Cardiac fibroblast (primary cell): ENCODE measurements around the gene NCK2.

Experiments used
- DNase-seq, 2 donors: peaks; one replicate each; pipeline versions ENCODE4 v3.0.0 to v3.0.0-alpha.2; 2010; ENCODE audit warnings: low read depth in 2 of 2
- H3K4me3 ChIP-seq, 2 donors: replicated peaks in 1 of 2; 1 replicate in 1 of 2; 2 replicates in 1 of 2; pipeline ENCODE4 v1.5.1; 2011; ENCODE audit warnings: low read depth in 2 of 2, low read length in 2 of 2, mild to moderate bottlenecking in 2 of 2, moderate library complexity in 1 of 2
- TF ChIP-seq, protein P1 (sequence below): IDR thresholded peaks from one replicate; pipeline ENCODE4 v1.5.1; 2011; ENCODE audit warnings: low read depth, mild to moderate bottlenecking, low read length, inconsistent platforms

The NCK2 gene

GRCh38 chr2:105839793-105840192 is 95.1 kb downstream of the NCK2 start:
- no peak for DNase-seq
- TF ChIP-seq, protein P1, sequence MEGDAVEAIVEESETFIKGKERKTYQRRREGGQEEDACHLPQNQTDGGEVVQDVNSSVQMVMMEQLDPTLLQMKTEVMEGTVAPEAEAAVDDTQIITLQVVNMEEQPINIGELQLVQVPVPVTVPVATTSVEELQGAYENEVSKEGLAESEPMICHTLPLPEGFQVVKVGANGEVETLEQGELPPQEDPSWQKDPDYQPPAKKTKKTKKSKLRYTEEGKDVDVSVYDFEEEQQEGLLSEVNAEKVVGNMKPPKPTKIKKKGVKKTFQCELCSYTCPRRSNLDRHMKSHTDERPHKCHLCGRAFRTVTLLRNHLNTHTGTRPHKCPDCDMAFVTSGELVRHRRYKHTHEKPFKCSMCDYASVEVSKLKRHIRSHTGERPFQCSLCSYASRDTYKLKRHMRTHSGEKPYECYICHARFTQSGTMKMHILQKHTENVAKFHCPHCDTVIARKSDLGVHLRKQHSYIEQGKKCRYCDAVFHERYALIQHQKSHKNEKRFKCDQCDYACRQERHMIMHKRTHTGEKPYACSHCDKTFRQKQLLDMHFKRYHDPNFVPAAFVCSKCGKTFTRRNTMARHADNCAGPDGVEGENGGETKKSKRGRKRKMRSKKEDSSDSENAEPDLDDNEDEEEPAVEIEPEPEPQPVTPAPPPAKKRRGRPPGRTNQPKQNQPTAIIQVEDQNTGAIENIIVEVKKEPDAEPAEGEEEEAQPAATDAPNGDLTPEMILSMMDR = no peak
- no peak overlapping the region for H3K4me3 ChIP-seq

- DNase-seq = no peak
- TF ChIP-seq, protein P1 = no peak
- no peak overlapping the region for H3K4me3 ChIP-seq
Measured at GRCh38 chr2:105840933-105841332, 96.2 kb downstream of the NCK2 start.

- H3K4me3 ChIP-seq = no peak overlapping the region
- no peak for DNase-seq
- TF ChIP-seq, protein P1 = no peak
Measured at GRCh38 chr2:105841551-105841950, 96.8 kb downstream of the NCK2 start.

GRCh38 chr2:105842555-105842954 is 97.8 kb downstream of the NCK2 start:
- DNase-seq = no peak
- TF ChIP-seq, protein P1 = no peak

GRCh38 chr2:105843476-105844374 is 99.0 kb downstream of the NCK2 start:
- DNase-seq = no peak
- H3K4me3 ChIP-seq = no peak overlapping the region
- TF ChIP-seq, protein P1 = no peak

More at GRCh38 chr2:105842555-105842954, 97.8 kb downstream of the NCK2 start:
- H3K4me3 ChIP-seq = no peak overlapping the region

DNA sequence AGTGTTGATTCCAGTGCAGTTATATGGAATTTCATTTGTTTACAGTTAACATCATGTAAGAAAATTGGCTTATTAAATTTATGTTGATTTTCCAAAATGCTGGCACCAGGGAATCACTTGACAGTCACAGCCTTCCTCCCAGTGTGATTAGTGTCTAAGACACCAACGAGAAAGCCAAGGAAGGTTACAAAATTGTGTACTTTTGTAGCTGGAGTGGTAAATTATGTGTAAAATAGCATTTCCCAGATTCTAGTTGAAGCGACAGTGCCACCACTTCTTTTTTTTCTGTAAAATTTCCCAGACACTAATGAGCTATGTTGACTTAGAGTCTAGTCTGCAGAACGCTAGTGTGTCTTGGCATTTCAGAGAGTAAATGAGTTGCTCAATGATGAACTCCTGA is 101.3 kb downstream of the NCK2 start:
- TF ChIP-seq, protein P1 = no peak
- no peak overlapping the region for H3K4me3 ChIP-seq
- DNase-seq = no peak
